Keratinocyte (primary cell): ENCODE measurements around the gene CCDC15. TPM values are rescaled to one million over a fixed set of nuclear protein-coding genes. Genes with fewer than 3 reads are reported as not detected.

Experiments
- DNase-seq: peaks from one replicate; pipeline ENCODE4 v3.0.0-alpha.2; 2011; ENCODE audit warnings: low read depth, missing footprints, low spot score
- FAIRE-seq: peaks from 2 replicates; lab custom pipeline; 2011; peaks lifted over from hg19 to GRCh38; lab: Jason Lieb, UNC
- H2AFZ ChIP-seq: 2 replicates; pipeline ENCODE4 v1.6.0; 2012; ENCODE audit warnings: low read length, control low read depth, inconsistent platforms; ENCODE audit not compliant: control insufficient read depth
- H3K27ac ChIP-seq: 2 replicates; pipeline ENCODE4 v1.5.1; 2011; ENCODE audit warnings: low read length; ENCODE audit not compliant: control insufficient read depth, insufficient read depth
- H3K27me3 ChIP-seq: 3 replicates; pipeline ENCODE4 v1.6.0; 2011; ENCODE audit warnings: low read length; ENCODE audit not compliant: control insufficient read depth, insufficient read depth; ENCODE audit errors: extremely low read depth
- H3K36me3 ChIP-seq, 2 experiments: 2 replicates in 1 of 2; 3 replicates in 1 of 2; pipeline ENCODE4 v1.5.1; 2011; ENCODE audit warnings: low read length in 2 of 2, mild to moderate bottlenecking in 1 of 2; ENCODE audit not compliant: control insufficient read depth in 2 of 2, insufficient read depth in 2 of 2; ENCODE audit errors: extremely low read depth in 1 of 2
- H3K4me1 ChIP-seq: 3 replicates; pipeline ENCODE4 v1.5.1; 2011; ENCODE audit warnings: low read length; ENCODE audit not compliant: control insufficient read depth, insufficient read depth; ENCODE audit errors: extremely low read depth
- H3K4me2 ChIP-seq: 3 replicates; pipeline ENCODE4 v1.6.0; 2011; ENCODE audit warnings: low read depth, low read length; ENCODE audit not compliant: control insufficient read depth, insufficient read depth; ENCODE audit errors: extremely low read depth
- H3K4me3 ChIP-seq, 3 experiments: fragments of 200-600 bp in 1 of 3; sonication (generic) in 1 of 3; 2 replicates in 2 of 3; 3 replicates in 1 of 3; pipeline ENCODE4 v1.5.1; 2011 to 2016; ENCODE audit warnings: low read length in 3 of 3, mild to moderate bottlenecking in 3 of 3, control low read depth in 2 of 3, inconsistent platforms in 1 of 3, low read depth in 1 of 3, mixed read lengths in 1 of 3, mixed run types in 1 of 3, moderate library complexity in 1 of 3; ENCODE audit not compliant: control insufficient read depth in 2 of 3, insufficient read depth in 2 of 3; ENCODE audit errors: extremely low read depth in 1 of 3
- H3K79me2 ChIP-seq: 2 replicates; pipeline ENCODE4 v1.6.0; 2012; ENCODE audit warnings: low read length; ENCODE audit not compliant: control insufficient read depth, insufficient read depth
- H3K9ac ChIP-seq: 3 replicates; pipeline ENCODE4 v1.6.0; 2011; ENCODE audit warnings: low read length; ENCODE audit not compliant: control insufficient read depth, insufficient read depth; ENCODE audit errors: extremely low read depth
- H3K9me1 ChIP-seq: 3 replicates; pipeline ENCODE4 v1.6.0; 2011; ENCODE audit warnings: low read length; ENCODE audit not compliant: control insufficient read depth, insufficient read depth; ENCODE audit errors: extremely low read depth
- H3K9me3 ChIP-seq: 2 replicates; pipeline ENCODE4 v1.5.1; 2012; ENCODE audit warnings: low read depth, low read length; ENCODE audit not compliant: control insufficient read depth
- H4K20me1 ChIP-seq: 3 replicates; pipeline ENCODE4 v1.6.0; 2011; ENCODE audit warnings: low read length; ENCODE audit not compliant: control insufficient read depth, insufficient read depth; ENCODE audit errors: extremely low read depth
- CTCF ChIP-seq, 3 experiments: IDR thresholded peaks in 1 of 3; conservative IDR thresholded peaks in 1 of 3; optimal IDR thresholded peaks in 1 of 3; 2 replicates in 2 of 3; 3 replicates in 1 of 3; pipeline versions ENCODE3 to v1.5.1; 2011; ENCODE audit warnings: low read length in 3 of 3, mild to moderate bottlenecking in 3 of 3, moderate library complexity in 2 of 3, control low read depth in 1 of 3, inconsistent platforms in 1 of 3; ENCODE audit not compliant: insufficient read depth in 2 of 3; ENCODE audit errors: extremely low read depth in 1 of 3
- EZH2 ChIP-seq: IDR thresholded peaks from one replicate; pipeline ENCODE4 v1.6.1; 2012; ENCODE audit warnings: inconsistent platforms, mild to moderate bottlenecking, low read length, moderate library complexity
- dilution Hi-C: fragments of 300-500 bp; cut with MboI; formaldehyde crosslinking; loops from one replicate; pipeline ENCODE4 v1.7.0; 2020; ENCODE audit warnings: low sequenced_read_pairs; ENCODE audit not compliant: extremely low pct_ligation_motif_present
- polyA plus RNA-seq, 5 experiments: library from polyadenylated mRNA; depleted of rRNA in 3 of 5; stranded (reverse) in 3 of 5; stranded (forward) in 1 of 5; unstranded in 1 of 5; fragments of >200 nt; gene quantifications; 1 replicate in 1 of 5; 2 replicates in 3 of 5; 3 replicates in 1 of 5; pipeline versions ENCODE4 v1.2.1 to v1.2.3, GENCODE V29; 2011 to 2012; ENCODE audit warnings: missing spikeins in 2 of 5, low read depth in 1 of 5, low replicate concordance in 1 of 5

Gene CCDC15
- polyA plus RNA-seq, 1 donor (not counting 4 experiments of a cell fraction or from before 2014, with no cell fraction given), result 2.0 TPM

GRCh38 chr11:125036933-125037332 lies 82.9 kb downstream of the CCDC15 start:
- no peaks in the 10 kb centered on the region for H4K20me1 ChIP-seq
- H3K9me3 ChIP-seq, result no peaks in the 10 kb centered on the region
- H3K36me3 ChIP-seq, result no peaks in the 10 kb centered on the region
- no peaks in the 10 kb centered on the region for H3K27me3 ChIP-seq
- H3K27ac ChIP-seq, result peak overlapping the region; percentile 20
- DNase-seq (no peak), FAIRE-seq (peak; percentile 86)
- TF ChIP-seq CTCF (optimal IDR thresholded peaks at IDR 0.05 in 1 of 3, IDR thresholded peaks at IDR 0.05 in 1 of 3, conservative IDR thresholded peaks at IDR 0.05 in 1 of 3; ENCODE audit: extremely low read depth in 1 of 3, insufficient read depth in 2 of 3, low read length in 3 of 3) (no peak), EZH2 (no peak)
- H3K9me1 ChIP-seq, result no peaks in the 10 kb centered on the region
- H3K9ac ChIP-seq, result no peak overlapping the region
- H3K4me2 ChIP-seq, result peak overlapping the region; percentile 48
- H3K4me3 ChIP-seq, result no peak overlapping the region
- H3K79me2 ChIP-seq, result no peaks in the 10 kb centered on the region
- peaks cover 7% of the 10 kb centered on the region for H3K4me1 ChIP-seq
- no peak overlapping the region for H2AFZ ChIP-seq
- dilution Hi-C loops, result no loop called here

DNA sequence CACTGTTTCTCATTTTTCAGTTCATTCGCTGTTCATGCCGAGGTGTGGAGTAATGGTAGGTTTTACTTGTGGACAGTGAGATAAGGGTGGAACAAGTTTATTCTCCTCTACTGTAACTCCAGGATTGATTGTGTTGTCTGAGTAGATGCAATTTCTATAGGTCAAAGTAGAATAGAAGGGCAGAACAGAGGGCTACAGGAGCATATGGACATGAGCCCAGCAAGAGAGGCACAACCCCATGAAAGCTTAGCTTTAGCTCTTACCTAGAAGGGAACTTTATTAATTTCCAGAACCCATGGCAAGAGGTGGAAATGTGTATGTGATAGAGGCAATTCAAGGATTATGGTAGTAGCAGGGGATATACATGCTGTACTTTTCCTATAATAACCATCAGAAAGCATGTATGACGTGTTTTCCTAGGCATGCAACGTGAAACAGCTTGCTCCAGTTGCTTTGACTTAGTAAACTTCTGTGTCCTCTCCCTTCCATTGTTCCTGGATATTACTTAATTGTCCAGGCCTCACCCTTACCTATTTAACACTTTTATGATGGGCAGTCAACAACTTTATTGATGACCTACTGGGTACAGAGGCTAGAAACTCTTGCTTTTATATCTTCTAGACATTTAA lies 95.3 kb downstream of the CCDC15 start:
- Histone ChIP-seq H3K27ac (no peak overlapping the region), H3K9ac (no peak overlapping the region), H3K4me3 (no peak overlapping the region), H3K79me2 (no peaks in the 10 kb centered on the region), H3K4me1 (peaks cover 6% of the 10 kb centered on the region), H4K20me1 (no peaks in the 10 kb centered on the region), H3K9me3 (no peaks in the 10 kb centered on the region), H3K36me3 (no peaks in the 10 kb centered on the region), H3K9me1 (no peaks in the 10 kb centered on the region), H3K27me3 (no peaks in the 10 kb centered on the region), H2AFZ (no peak overlapping the region), H3K4me2 (no peak overlapping the region)
- dilution Hi-C loops, result no loop called here
- no peak for TF ChIP-seq CTCF (optimal IDR thresholded peaks at IDR 0.05 in 1 of 3, IDR thresholded peaks at IDR 0.05 in 1 of 3, conservative IDR thresholded peaks at IDR 0.05 in 1 of 3; ENCODE audit: extremely low read depth in 1 of 3, insufficient read depth in 2 of 3, low read length in 3 of 3)
- no peak for TF ChIP-seq EZH2
- DNase-seq, result no peak
- no peak for FAIRE-seq
